MCF 10A (cell line): ENCODE results near the gene EXPH5. TPM values are rescaled to one million over a fixed set of nuclear protein-coding genes. Genes with fewer than 3 reads are reported as not detected.
A peak's percentile ranks its signal among the peaks of the same experiment; 100 is the strongest.

Source experiments
- BruUV-seq: library from RNA; stranded (reverse); fragments of 400-500 nt; replicated peaks from 2 replicates; lab custom pipeline; 2021; lab: Mats Ljungman, UMichigan
- CTCF ChIA-PET: fragments of 300-600 bp; sonication (Branson Sonifier 250); formaldehyde crosslinking; extraction: SDS; loops from one replicate; lab custom pipeline; 2021; ENCODE audit warnings: antibody characterized with exemption, inconsistent platforms; lab: Yijun Ruan, JAX
- POLR2A ChIA-PET: fragments of 300-600, 350-650 bp; sonication (Branson Sonifier 250); formaldehyde crosslinking; extraction: SDS; loops from one replicate; lab custom pipeline; 2020; ENCODE audit warnings: antibody characterized with exemption, inconsistent platforms; lab: Yijun Ruan, JAX
- DNase-seq: peaks from one replicate; pipeline ENCODE4 v3.0.0-alpha.2; 2018; ENCODE audit not compliant: unreplicated experiment
- H3K27ac Mint-ChIP-seq: one replicate; pipeline ENCODE4 v1.8.0; 2022; ENCODE audit warnings: mild to moderate bottlenecking, low read depth, mixed read lengths; ENCODE audit not compliant: unreplicated experiment
- H3K27me3 Mint-ChIP-seq: one replicate; pipeline ENCODE4 v1.8.0; 2022; ENCODE audit warnings: mixed read lengths; ENCODE audit not compliant: insufficient read depth, unreplicated experiment
- H3K36me3 Mint-ChIP-seq: one replicate; pipeline ENCODE4 v1.8.0; 2022; ENCODE audit warnings: mild to moderate bottlenecking, moderate library complexity, mixed read lengths; ENCODE audit not compliant: insufficient read depth, unreplicated experiment
- H3K4me1 Mint-ChIP-seq: one replicate; pipeline ENCODE4 v1.8.0; 2022; ENCODE audit warnings: mixed read lengths; ENCODE audit not compliant: insufficient read depth, unreplicated experiment
- H3K4me3 Mint-ChIP-seq: one replicate; pipeline ENCODE4 v1.8.0; 2022; ENCODE audit warnings: mild to moderate bottlenecking, moderate library complexity, mixed read lengths; ENCODE audit not compliant: unreplicated experiment
- H3K9me3 Mint-ChIP-seq: one replicate; pipeline ENCODE4 v1.8.0; 2022; ENCODE audit warnings: mixed read lengths; ENCODE audit not compliant: unreplicated experiment
- intact Hi-C: fragments of 100-400 bp; cut with micrococcal nuclease; formaldehyde crosslinking; loops from 2 replicates; pipeline ENCODE4 v1.14.1; 2022
- total RNA-seq: library from RNA; stranded (reverse); gene quantifications from 2 replicates; pipeline ENCODE4 v1.2.3, GENCODE V29; 2022
- TF ChIP-seq, protein P1 (sequence below): fragments of 200-600 bp; IDR thresholded peaks from one replicate; pipeline ENCODE4 v1.8.0; 2022; ENCODE audit warnings: antibody characterized with exemption, mild to moderate bottlenecking; ENCODE audit not compliant: unreplicated experiment

Gene EXPH5
- total RNA-seq, 1 experiment from 2014 or later: 9.2 TPM

DNA sequence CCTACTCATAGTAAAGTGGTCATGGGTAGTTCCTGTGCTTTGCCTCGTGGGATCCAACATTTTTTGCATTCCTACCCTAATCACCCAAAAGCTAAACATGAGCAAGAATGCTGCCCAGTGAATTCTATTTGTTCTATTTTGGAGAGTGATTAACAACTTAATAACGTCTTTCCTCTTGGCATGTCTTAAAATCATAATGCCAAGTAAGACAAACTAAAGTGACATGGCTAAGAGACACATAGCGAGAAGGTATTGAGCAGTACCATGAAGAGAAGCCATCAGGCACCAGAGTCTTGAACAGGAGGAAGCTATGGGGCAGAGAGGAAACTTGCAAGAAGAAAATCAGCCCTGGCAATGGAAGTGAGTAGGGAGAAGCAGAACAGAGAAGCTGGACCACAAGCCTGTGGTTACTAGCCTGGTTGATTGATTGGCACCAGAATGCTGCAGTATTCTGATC is 32.0 kb downstream of the EXPH5 start:
- DNase-seq: no peak
- H3K27me3 Mint-ChIP-seq: peaks cover 12% of the 10 kb centered on the region
- peaks cover 10% of the 10 kb centered on the region for H3K4me1 Mint-ChIP-seq
- CTCF ChIA-PET: interaction anchor here (0.7 to 0.8 kb wide), 2 partner anchors 82 to 143 kb away, joined by 3 read pairs; no protein-coding TSS in a partner anchor
- H3K27ac Mint-ChIP-seq: no peak overlapping the region
- no TSS peak for BruUV-seq
- POLR2A ChIA-PET: no interaction called here
- no peak overlapping the region for H3K4me3 Mint-ChIP-seq
- TF ChIP-seq, protein P1, sequence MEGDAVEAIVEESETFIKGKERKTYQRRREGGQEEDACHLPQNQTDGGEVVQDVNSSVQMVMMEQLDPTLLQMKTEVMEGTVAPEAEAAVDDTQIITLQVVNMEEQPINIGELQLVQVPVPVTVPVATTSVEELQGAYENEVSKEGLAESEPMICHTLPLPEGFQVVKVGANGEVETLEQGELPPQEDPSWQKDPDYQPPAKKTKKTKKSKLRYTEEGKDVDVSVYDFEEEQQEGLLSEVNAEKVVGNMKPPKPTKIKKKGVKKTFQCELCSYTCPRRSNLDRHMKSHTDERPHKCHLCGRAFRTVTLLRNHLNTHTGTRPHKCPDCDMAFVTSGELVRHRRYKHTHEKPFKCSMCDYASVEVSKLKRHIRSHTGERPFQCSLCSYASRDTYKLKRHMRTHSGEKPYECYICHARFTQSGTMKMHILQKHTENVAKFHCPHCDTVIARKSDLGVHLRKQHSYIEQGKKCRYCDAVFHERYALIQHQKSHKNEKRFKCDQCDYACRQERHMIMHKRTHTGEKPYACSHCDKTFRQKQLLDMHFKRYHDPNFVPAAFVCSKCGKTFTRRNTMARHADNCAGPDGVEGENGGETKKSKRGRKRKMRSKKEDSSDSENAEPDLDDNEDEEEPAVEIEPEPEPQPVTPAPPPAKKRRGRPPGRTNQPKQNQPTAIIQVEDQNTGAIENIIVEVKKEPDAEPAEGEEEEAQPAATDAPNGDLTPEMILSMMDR: no peak
- peaks cover 5% of the 10 kb centered on the region for H3K36me3 Mint-ChIP-seq
- intact Hi-C loops: no loop called here
- H3K9me3 Mint-ChIP-seq: no peaks in the 10 kb centered on the region

DNA sequence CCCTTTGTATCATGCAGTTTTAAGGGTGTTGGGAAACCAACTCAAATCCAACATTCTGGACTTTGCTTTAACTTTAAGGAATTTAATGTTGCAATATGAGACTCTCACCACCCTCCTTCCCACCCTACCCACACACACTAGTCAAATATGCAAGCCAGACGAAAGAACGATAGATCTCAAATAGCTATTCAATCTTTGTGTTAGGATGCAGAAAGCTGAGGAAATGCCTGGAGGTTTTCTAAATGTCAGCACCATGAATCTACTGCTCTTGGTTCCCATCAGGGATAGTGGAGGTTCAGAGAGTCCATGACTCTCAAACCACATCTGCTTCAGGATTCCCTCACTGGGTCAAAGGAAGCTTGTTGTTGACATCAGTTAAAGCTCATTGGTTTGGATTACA is 33.7 kb downstream of the EXPH5 start:
- POLR2A ChIA-PET: interaction anchor here (0.8 to 1.4 kb wide), 3 partner anchors 33 to 93 kb away, joined by 3 read pairs; partner anchors contain the start of gene EXPH5
- BruUV-seq: no TSS peak
- H3K9me3 Mint-ChIP-seq: no peaks in the 10 kb centered on the region

GRCh38 chr11:108559340-108559739 is 34.2 kb downstream of the EXPH5 start:
- H3K4me3 Mint-ChIP-seq: no peak overlapping the region
- H3K27ac Mint-ChIP-seq: no peak overlapping the region
- H3K4me1 Mint-ChIP-seq: peaks cover 10% of the 10 kb centered on the region
- CTCF ChIA-PET: no interaction called here
- intact Hi-C loops: no loop called here
- POLR2A ChIA-PET: interaction anchor here (0.8 to 1.4 kb wide), 2 partner anchors 91 to 93 kb away, joined by 3 read pairs; no protein-coding TSS in a partner anchor
- no TSS peak for BruUV-seq
- TF ChIP-seq, protein P1: no peak
- H3K36me3 Mint-ChIP-seq: peaks cover 5% of the 10 kb centered on the region
- DNase-seq: peak; percentile 54
- H3K9me3 Mint-ChIP-seq: no peaks in the 10 kb centered on the region
- peaks cover 12% of the 10 kb centered on the region for H3K27me3 Mint-ChIP-seq

More for the DNA sequence above, 33.7 kb downstream of the EXPH5 start:
- Mint-ChIP-seq H3K4me3 (no peak overlapping the region), H3K4me1 (peaks cover 10% of the 10 kb centered on the region), H3K27me3 (peaks cover 12% of the 10 kb centered on the region), H3K36me3 (peaks cover 5% of the 10 kb centered on the region), H3K27ac (no peak overlapping the region)
- intact Hi-C loops: no loop called here
- CTCF ChIA-PET: interaction anchor here (0.6 to 0.7 kb wide), 2 partner anchors 34 to 89 kb away, joined by 3 read pairs; no protein-coding TSS in a partner anchor
- TF ChIP-seq, protein P1: no peak
- peak; percentile 41 for DNase-seq

DNA sequence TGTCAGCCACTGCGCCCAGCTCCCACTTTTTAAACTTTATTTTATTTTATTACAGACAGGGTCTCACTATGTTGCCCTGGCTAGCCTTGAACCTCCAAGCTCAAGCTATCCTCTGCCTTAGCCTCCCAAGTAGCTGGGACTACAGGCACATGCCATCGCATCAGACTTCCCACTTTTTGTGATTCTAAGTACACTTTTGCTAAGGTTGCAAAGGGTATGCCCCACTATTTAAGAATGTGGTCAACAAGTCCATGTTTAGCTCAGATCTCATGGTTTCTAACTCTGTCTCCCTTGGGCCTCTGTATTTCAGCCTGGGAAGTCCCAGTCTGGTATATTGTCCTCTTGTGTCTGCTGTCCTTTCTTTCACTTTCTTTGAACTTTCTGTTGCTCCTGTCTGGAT is 35.3 kb downstream of the EXPH5 start:
- ChIA-PET POLR2A (interaction anchor here (1.1 to 1.7 kb wide), 2 partner anchors 9 to 13 kb away, joined by 3 to 5 read pairs; no protein-coding TSS in a partner anchor), CTCF (interaction anchor here (0.7 to 0.9 kb wide), 3 partner anchors 19 to 140 kb away, joined by 3 to 4 read pairs (median 3); no protein-coding TSS in a partner anchor)
- peaks cover 10% of the 10 kb centered on the region for H3K4me1 Mint-ChIP-seq
- no TSS peak for BruUV-seq
- H3K27me3 Mint-ChIP-seq: peaks cover 9% of the 10 kb centered on the region
- H3K4me3 Mint-ChIP-seq: no peak overlapping the region
- no peak for DNase-seq
- TF ChIP-seq, protein P1: no peak
- no peaks in the 10 kb centered on the region for H3K9me3 Mint-ChIP-seq
- peaks cover 5% of the 10 kb centered on the region for H3K36me3 Mint-ChIP-seq
- intact Hi-C loops: no loop called here
- no peak overlapping the region for H3K27ac Mint-ChIP-seq
